ENCODE results near the gene ZBTB38. TPM values are rescaled to one million over a fixed set of nuclear protein-coding genes. Genes with fewer than 3 reads are reported as not detected.

ZBTB38 gene
- total and polyA plus RNA-seq, 2 donors (not counting 1 experiment from before 2014, with no cell fraction given): 13.8 to 71.2 TPM

DNA sequence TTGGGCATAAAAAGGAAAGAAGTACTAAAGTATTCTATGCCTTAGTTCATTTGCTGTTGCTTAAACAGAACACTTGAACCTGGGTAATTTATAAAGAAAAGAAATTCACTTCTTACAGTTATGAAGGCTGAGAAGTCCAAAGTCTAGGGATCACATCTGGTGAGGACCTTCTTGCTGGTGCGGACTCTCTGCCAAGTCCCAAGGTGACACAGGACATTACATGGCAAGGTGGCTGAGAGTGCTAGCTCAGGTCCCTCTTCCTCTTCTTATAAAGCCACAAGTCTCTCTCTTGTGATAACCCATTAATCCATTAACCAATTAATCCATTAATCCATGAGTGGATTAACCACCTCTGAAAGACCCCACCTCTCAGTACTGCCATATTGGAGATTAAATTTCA is 3.1 kb upstream of the ZBTB38 start:
- no peak for ATAC-seq (ENCODE audit: low read depth)
- H3K4me3 Mint-ChIP-seq: no peak overlapping the region
- Histone ChIP-seq H3K4me1 (ENCODE audit: control insufficient read depth in 2 of 2, insufficient read depth in 2 of 2, low read length in 2 of 2) (peaks cover 4 to 8% of the 10 kb centered on the region in 2 donors), H3K27ac (ENCODE audit: low read length in 2 of 2) (no peak overlapping the region), H3K9ac (ENCODE audit: low read length) (no peak overlapping the region), H3K9me3 (ENCODE audit: control extremely low read depth in 1 of 3, control insufficient read depth in 2 of 3, insufficient read depth in 1 of 3, low read length in 2 of 3) (peaks cover 0 to 1% (median 0%) of the 10 kb centered on the region in 3 donors), H3K4me2 (replicated peaks; ENCODE audit: low read depth, low read length, poor library complexity, severe bottlenecking) (no peak overlapping the region), H2AFZ (ENCODE audit: insufficient read depth, low read depth, low read length, poor library complexity, severe bottlenecking) (no peak overlapping the region), H3K36me3 (replicated peaks in 1 of 2; ENCODE audit: control extremely low read depth in 1 of 2, control insufficient read depth in 1 of 2, extremely low read depth in 1 of 2, insufficient read depth in 2 of 2, low read length in 1 of 2) (no peaks in the 10 kb centered on the region), H3K4me3 (ENCODE audit: control extremely low read depth in 1 of 5, extremely low read depth in 1 of 5, insufficient read depth in 1 of 5, low read depth in 2 of 5, low read length in 4 of 5) (no peak overlapping the region), H3K79me2 (ENCODE audit: control insufficient read depth, insufficient read depth, low read length) (no peaks in the 10 kb centered on the region), H4K20me1 (ENCODE audit: control insufficient read depth, insufficient read depth, low read length, poor library complexity, severe bottlenecking) (no peaks in the 10 kb centered on the region), H3K27me3 (replicated peaks in 1 of 4; ENCODE audit: control extremely low read depth in 1 of 4, control insufficient read depth in 3 of 4, insufficient read depth in 4 of 4, low read length in 3 of 4) (no peaks in the 10 kb centered on the region)
- H3K4me1 Mint-ChIP-seq: peaks cover 14% of the 10 kb centered on the region
- CTCF ChIA-PET: interaction anchor here (1.0 kb wide), 1 partner anchor 87 kb away, joined by 4 read pairs; no protein-coding TSS in a partner anchor
- no peak overlapping the region for H3K27ac Mint-ChIP-seq
- peaks cover 2% of the 10 kb centered on the region for H3K9me3 Mint-ChIP-seq (ENCODE audit: insufficient read depth)
- TF ChIP-seq EZH2 (IDR thresholded peaks at IDR 0.05; ENCODE audit: borderline replicate concordance, insufficient read depth, low read depth, low read length, poor library complexity, severe bottlenecking) (no peak), CTCF (IDR thresholded peaks at IDR 0.05) (no peak)
- intact Hi-C loops (cut with micrococcal nuclease): no loop called here
- POLR2A ChIA-PET: no interaction called here
- H3K27me3 Mint-ChIP-seq: no peaks in the 10 kb centered on the region
- 89% methylated on average over 1 of the region's 1 CpG for WGBS (ENCODE audit: insufficient coverage)
- no peak for DNase-seq

DNA sequence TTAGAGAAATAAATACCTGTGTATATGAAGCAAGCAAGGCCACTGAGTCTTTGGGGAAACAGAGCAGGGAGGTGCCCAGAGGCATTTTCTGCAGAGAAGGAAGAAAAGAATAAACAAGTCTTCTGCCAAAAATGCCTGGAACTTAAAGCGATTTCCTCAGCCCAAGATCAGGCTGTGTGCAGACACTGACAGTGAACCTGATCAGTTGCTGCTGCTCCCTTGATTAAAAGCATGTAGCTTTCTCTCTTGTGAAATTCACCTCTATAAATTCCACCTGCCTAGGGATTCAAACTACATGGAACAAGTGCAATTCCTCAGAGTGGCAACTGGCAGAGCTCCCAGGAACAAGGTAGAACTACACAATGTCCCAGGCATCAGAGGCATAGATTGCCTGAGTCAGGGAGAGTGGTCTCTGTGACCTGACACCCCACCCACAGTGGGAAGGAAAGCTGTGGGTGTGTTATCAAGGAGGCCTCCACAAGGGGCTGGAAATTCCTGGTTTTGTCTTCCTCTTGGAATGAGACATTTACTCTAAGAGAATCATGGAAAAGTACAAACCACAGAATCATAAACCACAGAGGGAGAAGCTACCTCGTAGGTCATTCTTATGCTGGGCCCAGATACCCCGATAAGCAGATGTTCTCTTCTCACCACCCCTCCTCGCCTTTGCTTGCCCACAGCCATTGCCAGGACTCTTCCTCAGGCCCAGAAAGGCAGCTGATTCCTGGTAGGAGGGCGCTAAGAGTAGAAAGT is 1.8 kb upstream of the ZBTB38 start:
- 72% methylated on average over 5 of the region's 5 CpGs for WGBS (ENCODE audit: insufficient coverage)
- intact Hi-C loops (cut with micrococcal nuclease): no loop called here
- POLR2A ChIA-PET: no interaction called here
- peaks cover 0 to 1% (median 0%) of the 10 kb centered on the region in 3 donors for H3K9me3 ChIP-seq (ENCODE audit: control extremely low read depth in 1 of 3, control insufficient read depth in 2 of 3, insufficient read depth in 1 of 3, low read length in 2 of 3)
- no peak overlapping the region for H3K4me2 ChIP-seq (replicated peaks; ENCODE audit: low read depth, low read length, poor library complexity, severe bottlenecking)
- ATAC-seq (ENCODE audit: low read depth) (no peak), DNase-seq (no peak)
- Mint-ChIP-seq H3K9me3 (ENCODE audit: insufficient read depth) (peaks cover 2% of the 10 kb centered on the region), H3K4me1 (peaks cover 16% of the 10 kb centered on the region), H3K27me3 (no peaks in the 10 kb centered on the region), H3K27ac (peak overlapping the region; percentile 29), H3K4me3 (no peak overlapping the region)
- peaks cover 4 to 8% of the 10 kb centered on the region in 2 donors for H3K4me1 ChIP-seq (ENCODE audit: control insufficient read depth in 2 of 2, insufficient read depth in 2 of 2, low read length in 2 of 2)
- H3K27me3 ChIP-seq (replicated peaks in 1 of 4; ENCODE audit: control extremely low read depth in 1 of 4, control insufficient read depth in 3 of 4, insufficient read depth in 4 of 4, low read length in 3 of 4): no peaks in the 10 kb centered on the region
- TF ChIP-seq CTCF (IDR thresholded peaks at IDR 0.05) (no peak), EZH2 (IDR thresholded peaks at IDR 0.05; ENCODE audit: borderline replicate concordance, insufficient read depth, low read depth, low read length, poor library complexity, severe bottlenecking) (no peak)
- no peaks in the 10 kb centered on the region for H3K36me3 ChIP-seq (replicated peaks in 1 of 2; ENCODE audit: control extremely low read depth in 1 of 2, control insufficient read depth in 1 of 2, extremely low read depth in 1 of 2, insufficient read depth in 2 of 2, low read length in 1 of 2)
- no peak overlapping the region for H3K27ac ChIP-seq (ENCODE audit: low read length in 2 of 2)
- no peaks in the 10 kb centered on the region for H4K20me1 ChIP-seq (ENCODE audit: control insufficient read depth, insufficient read depth, low read length, poor library complexity, severe bottlenecking)
- H3K79me2 ChIP-seq (ENCODE audit: control insufficient read depth, insufficient read depth, low read length): no peaks in the 10 kb centered on the region
- peak overlapping the region; percentile 14 for H2AFZ ChIP-seq (ENCODE audit: insufficient read depth, low read depth, low read length, poor library complexity, severe bottlenecking)
- H3K4me3 ChIP-seq (ENCODE audit: control extremely low read depth in 1 of 5, extremely low read depth in 1 of 5, insufficient read depth in 1 of 5, low read depth in 2 of 5, low read length in 4 of 5): no peak overlapping the region
- no peak overlapping the region for H3K9ac ChIP-seq (ENCODE audit: low read length)
- CTCF ChIA-PET: interaction anchor here (1.4 kb wide), 2 partner anchors 14 to 86 kb away, joined by 3 to 5 read pairs; no protein-coding TSS in a partner anchor

All from B cell (primary cell).